GM18861 (cell line): ENCODE data around the gene TAS1R3.

Experiments used
- ATAC-seq: cut with Tn5 transposase; IDR thresholded peaks from one replicate; pipeline ENCODE4 v1.9.1; 2021; ENCODE audit not compliant: unreplicated experiment

Gene TAS1R3

DNA sequence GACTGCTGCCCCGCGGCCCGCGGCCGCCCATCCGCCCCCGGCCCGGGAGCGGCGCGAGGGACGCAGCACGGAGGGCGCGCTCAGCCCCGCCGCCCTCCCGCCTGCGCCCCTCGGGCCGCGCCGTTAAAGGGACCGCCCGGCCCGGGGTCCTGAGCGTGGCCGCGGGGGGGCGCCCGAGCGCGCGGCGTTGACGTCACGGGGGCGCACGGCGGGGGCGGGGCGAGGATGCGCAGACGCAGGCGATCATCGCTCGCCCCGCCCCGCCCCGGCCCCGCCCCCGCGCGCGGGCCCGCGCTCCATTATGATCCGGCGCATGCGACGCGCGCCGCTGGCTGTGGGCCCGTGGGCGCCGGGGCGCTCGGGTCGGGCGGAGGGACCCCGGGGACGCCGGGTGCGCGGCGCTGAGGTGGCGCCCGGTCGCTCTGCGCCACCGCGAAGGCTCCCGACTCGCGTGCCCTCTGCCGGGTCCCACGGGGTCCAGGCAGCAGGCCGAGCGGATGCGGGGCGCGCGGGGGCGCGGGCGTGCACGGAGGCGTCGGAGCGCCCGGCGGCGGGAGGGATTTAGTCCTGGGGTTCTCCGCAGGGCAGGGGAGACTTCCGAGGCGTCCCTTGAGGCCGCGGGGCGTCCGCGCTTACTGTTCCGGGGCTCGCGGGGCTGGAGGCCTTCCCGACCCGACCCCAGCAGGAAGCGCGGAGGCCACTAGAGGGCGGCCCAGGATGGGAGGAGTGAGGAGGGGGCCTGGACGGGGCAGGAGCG is 18.4 kb downstream of the TAS1R3 start, which contains the start of gene DVL1:
Gene DVL1 (minus strand): TSS at position 163 of the 757 bp plus-strand sequence. CDS start 353 bp downstream, outside the sequence.
- ATAC-seq: peak; percentile 50

DNA sequence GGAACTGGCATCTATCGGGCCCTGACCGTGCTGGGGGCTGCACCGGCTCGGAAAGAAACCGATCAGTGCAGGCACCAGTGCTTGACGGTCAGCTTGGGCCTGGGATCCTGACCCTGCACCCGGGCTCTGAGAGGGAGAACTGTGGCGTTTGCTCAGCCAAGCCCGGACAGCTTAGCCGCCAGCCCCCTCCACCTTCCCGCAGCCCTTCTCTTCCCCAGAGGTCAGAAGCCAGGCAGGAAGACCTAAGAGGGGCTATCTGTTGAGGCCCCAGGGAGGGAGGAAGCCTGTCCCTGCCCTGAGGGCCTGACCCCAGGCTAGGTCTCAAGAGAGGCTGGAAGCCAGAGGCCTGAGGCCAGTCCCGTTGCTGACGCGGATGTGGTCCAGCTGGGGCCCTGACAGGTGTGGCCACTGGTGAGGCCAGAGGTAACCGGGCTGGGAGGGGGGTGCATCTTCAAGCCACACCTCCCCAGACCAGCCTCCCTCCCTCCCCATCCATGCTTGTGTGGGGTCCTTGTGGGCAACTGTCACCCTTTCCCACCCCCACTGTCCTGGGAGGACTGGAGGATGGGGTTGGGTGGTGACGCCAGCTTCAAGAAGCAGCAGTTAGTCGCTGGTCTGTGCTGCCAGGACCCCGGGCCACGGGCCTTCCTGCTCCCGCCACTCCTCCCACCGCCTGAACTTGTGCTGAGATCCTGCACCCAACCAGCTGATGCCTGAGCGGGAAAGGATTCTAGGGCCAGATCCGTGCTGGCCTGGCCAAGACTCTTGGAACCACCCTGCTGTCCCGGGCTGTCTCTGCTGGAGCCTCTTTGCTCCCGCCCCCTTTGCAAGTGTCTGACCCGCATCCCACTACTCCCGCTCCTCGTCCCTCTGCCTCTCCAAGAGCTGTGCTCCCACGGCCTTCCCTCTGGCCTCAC is 20.7 kb downstream of the TAS1R3 start:
- no peak for ATAC-seq

DNA sequence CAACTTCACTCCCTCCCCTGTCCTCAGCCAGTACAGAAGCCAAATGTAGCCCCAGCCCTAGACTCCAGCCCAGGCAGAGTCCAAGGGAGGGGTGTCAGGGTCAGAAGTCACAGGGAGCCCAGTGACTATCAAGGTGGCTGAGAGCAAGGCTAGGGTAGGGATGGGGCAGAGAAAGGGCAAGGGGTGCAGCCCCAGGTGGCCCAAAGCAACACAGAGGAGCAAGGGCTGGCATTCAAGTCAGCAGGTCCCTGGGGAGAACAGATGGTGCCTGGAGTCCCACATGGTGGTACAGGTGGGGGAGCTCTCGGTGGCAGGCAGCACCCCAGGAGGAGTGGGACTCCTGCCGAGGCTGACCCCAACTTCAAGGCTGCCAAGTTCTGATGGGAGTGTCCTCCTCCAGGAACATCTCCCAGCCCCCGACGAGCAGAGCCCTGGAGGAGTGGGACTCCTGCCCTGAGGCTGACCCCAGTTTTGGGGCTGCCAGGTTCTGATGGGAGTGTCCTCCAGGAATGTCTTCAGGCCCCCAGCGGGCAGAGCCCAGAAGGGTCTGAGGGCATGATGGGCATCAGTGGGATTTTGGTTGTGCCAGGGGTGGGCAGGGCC is 21.8 kb downstream of the TAS1R3 start:
- ATAC-seq: no peak

DNA sequence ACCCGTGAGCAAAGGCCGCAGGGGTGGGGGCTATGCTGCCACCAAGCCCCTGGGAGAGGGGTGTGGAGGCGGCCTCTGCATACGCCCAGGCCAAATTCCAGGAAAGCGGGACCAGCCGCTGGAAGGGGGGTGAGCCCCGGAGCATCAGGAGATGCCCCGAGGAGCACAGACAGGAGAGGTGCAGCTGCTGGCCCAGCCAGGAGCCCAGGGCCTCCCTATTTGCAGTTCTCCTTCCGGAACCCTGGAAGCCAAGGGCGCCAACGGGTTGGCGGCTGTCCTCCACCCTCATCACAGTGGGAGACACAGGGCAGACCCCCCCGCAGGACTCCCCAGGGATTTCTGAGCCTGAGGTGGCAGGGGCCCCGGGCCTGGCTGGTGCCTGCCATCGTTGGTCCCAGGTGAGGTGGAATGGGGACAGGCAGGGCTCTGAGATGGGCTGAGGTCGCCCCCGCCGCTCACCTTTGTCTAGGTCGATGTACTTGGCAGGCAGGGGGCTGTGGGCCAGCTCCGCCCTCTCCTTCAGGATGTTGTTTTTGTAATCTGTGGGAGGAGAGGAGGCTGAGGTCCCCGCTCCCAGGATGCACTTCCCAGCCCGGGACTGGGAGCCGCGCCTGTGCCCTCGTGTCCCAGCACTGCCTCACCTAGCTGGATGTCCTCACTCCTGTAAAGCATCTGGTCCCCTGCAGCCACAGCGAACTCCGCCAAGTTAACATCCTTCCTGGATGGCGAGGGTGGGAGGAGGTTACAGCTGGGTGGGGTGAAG is 22.5 kb downstream of the TAS1R3 start:
- no peak for ATAC-seq

DNA sequence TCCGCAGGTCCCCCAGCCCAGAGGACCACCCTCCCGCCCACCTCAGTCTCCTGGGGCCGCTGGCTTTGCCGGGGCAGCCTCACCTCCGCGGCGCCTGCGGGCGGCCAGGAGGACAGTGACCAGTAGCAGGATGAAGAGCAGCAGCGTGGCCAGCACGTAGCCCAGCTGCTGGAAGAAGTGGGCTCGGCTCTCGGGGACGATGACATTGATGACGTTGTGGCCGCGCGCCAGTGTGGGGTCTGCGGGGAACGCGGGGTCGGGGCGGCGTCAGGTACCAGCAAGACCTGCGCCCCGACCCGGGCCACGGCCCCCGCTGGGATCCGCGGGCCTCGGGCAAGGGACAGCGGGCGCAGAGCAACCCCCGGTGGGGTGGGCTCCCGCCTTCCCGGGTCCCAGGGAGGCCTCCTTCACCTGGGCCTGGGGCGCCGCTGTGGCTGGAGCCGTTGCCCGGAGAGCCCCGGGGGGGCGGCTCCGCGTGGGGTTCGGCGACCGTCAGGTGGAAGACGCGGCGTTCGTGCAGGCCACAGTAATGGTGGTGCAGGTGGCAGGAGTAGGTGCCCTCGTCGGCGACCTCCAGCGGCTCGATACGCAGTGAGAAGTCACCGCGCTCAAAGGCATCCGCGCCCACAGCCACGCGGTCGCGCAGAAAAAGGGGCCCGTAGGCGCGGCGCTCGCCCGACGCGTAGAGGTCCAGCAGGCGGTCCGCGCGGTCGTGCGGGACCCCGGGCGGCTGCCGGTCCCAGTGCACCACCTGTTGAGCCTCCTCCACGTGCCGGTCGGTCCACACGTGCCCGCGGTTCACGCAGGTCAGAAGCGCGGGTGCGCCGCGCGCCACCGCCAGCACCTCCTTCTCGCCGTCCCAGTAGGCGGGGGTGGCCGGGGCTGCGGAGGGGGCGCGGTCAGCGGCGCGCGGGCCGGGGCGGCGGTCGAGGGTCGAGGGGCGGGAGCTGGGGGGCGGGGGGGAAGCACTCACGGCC is 23.5 kb downstream of the TAS1R3 start:
- no peak for ATAC-seq

DNA sequence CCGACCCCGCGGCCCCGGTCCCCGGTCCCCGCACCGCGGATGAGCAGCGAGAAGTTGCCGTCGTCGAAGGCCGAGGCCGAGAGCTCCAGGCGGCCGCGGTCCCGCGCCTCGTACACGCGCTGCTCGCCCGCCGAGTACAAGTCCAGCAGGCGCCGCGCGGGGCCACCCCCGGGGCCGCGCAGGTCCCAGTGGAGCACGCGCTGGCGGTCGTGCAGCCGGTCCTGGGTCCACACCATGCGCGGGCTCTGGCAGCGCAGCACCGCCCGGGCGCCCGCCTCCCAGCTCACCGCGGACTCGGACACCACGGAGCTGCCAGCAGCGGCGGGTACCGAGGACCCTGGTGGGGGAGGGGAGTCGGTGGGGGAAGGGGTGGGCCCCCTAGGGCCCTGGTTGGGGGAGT is 24.3 kb downstream of the TAS1R3 start:
- ATAC-seq: no peak

DNA sequence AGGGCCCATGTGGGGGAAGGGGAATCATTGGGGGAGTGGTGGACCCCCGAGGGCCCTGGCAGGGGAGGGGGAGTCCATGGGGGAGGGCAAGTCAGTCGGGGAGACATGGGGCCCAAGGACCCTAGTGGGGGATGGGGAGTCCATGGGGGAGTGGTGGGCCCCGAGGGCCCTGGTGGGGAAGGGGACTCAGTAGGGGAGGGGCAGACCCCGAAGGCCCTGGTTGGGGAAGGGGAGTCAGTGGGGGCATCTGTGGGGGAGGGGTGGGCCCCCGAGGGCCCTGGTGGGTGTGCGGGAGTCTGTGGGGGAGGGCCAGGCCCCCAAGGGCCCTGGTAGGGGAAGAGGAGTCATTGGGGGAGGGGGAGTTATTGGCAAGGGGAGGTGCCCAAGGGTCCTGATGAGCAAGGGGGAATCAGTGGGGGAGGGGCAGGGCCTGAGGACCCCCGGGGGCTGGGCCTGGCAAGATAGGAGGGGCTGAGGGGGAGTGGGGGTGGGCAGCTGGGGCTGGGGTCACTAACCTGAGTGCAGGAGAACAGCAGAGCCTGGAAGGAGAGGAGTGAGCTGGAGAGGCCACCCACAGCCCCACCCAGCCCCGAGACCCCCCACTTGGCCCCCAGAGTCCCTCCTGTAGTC is 25.2 kb downstream of the TAS1R3 start:
- ATAC-seq: no peak

DNA sequence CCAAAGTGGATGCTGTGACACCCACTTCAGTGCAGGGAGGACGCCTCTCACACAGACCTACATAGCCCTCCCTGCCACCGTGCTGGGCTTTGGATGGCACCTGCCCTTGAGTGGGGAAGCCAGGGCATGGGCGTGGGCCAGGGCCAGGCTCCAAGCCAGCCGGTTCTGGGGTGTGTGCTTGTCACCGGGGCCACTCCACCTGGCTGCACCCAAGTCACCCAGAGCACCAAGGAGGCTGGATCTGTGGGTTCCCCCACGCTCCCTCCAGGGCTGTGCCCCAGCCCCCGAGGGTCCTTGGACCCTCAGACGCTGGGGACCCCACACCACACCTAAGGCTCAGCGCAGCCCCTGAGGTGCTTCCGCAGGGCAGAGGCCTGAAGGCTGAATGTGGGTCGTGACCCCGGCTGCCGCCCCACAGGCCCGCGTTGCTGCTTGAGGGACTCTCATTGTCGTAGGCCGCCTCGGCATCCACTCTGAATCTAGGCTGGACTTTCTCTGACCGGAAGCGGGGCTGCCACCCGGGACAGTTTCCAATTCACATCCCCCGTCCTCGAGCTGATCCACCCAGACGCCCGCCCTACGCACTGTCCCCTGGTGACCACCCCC is 25.8 kb downstream of the TAS1R3 start:
- no peak for ATAC-seq

DNA sequence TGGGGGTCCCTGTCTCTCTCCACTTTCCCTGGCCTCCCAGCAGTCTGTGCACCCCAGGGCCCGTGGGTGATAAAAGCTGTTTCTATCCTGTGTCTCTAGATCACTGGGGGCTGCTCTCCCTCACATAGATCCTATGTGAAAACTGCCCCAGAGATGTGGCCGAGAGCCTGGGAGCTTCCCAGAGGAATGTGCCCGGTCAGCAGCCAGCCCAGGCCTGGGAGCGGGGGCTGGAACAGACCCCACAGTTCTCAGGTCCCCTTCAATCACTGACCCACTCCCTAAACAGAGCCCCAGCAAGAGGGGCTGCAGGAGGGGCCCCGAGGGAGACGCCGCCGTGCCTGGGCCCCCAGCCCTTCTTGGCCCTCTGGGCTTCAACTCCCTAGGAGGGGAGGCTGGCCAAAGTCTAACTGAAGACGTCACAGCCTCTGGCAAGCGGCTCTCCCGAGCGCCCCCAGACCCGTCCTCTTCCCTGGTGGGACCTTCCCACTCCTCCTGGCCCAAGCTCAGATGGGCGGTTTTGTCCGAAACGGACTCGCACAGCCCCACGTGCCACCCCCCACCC is 26.9 kb downstream of the TAS1R3 start:
- no peak for ATAC-seq

DNA sequence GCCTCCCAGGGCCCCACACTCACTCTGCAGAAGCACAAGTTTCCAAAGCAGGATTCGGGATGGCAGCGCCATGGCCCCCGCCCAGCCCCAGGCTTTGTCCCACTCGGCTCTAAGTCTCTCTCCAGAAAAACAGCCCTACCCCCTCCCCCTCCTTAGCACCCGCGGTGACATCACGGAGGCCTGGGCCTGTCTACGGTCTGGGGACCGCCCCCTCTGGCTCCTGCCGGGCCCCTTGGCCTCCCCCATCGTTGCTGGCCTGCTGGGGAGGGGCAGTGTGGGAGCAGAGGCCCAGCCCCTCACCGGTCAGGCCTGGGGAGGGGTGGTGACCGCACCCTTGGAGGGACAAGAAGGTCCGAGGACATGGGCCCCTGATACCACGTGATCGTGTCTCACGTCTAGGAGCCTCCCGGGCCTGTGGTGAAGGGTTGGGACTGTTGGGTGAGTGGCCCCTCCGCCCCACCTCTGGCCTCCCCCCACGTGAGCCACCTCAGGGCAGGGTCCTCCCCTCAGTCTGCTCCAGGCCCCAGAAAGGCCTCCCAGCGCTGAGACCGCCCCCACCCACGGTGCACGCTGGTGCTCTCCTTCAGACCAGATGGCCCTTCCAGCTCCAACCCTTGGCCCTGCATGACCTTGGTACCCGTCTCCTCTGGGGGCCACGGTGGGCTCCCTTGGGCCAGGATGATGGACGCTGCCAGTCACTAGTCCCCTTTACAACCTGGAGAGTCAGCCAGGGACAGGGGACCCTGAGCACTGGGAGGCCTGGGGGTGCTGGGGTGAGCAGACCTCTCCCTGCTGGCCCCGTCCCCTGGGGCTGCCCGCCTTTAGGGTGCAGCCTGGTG is 27.6 kb downstream of the TAS1R3 start, which contains the start of gene MXRA8:
Gene MXRA8 (minus strand): TSS at position 123 of the 839 bp plus-strand sequence. CDS start 51 bp downstream, at position 72.
- no peak for ATAC-seq

DNA sequence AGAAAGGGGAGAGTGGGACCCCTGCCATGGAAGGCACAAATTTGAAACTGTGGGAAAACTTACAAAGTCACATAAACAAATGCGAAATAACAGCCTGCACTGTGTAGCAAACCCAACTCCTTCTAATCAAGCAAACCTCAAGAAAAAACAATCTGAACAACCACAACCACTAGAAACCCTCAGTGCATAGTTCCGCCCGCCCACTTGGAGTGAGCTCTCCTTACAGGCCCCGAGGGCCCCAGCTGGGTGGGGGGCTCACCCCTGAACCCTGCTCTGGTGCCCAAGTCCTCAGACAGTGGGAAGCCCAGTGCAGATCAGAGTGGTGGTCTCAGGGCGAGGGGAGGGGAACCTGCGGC is 28.2 kb downstream of the TAS1R3 start:
- no peak for ATAC-seq

DNA sequence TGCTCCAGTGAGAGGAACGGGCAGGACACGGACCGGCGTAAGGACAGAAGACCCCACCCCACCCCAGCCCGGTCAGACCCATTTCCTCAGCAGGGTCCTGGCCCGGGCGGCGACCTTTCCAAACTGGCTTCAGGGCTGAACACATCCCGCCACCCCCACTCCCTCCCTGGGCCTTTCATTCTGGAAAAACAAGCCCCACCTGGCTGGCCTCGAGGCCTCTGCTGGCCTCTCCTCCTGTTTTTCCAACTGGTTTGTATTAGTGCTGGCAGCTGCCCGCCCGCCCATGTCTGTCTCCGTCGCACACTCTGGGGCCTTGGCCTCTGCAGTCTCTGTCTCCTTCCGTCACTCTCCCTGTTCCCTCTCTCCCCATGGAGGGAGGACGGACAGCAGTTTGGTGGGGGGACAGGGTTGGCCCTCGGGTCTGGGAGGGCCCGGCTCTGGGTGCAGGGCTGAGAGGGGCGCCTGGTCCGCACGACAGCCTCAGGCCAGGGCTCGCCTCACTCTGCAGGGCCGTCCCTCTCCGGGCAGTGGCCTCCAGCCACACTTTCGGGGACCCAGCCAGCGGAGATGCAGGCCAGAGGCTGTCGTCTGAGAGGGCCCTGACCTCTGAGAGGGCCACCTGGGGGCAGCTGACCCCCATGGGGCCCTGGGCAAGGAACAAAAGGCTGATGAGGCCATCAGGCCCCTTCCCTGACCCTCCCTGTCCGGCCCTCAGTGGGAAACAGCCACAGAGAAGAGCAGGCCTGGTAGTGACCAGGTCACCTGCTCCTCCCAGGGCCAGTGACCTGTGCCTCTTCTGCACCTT is 28.8 kb downstream of the TAS1R3 start:
- no peak for ATAC-seq

DNA sequence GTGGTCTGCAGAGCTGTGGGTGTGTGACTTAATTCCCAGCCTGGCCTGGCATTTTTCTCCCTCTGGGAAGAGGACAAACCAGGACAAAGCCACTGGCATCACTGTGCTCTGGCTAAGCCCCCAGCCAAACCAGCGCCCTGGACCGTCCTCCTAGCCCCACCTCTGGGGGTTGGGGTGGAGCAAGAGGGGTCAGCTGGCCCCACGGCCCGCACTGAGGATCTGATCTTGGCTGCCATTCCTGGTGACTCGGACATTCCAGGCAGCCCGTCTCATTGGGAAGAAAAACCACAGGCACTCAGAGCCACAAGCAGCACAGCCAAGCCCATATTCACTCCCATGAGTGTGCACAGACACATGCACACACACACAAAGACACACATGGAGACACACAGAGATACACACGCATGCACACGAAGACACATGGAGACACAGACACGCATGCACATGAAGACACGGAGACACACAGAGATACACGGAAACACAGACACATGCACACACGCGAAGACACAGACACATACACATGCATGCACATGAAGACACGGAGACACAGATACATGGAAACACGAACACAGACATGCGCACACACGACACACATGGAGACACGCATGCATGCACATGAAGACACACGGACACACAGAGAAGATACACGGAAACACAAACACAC is 29.6 kb downstream of the TAS1R3 start:
- no peak for ATAC-seq

DNA sequence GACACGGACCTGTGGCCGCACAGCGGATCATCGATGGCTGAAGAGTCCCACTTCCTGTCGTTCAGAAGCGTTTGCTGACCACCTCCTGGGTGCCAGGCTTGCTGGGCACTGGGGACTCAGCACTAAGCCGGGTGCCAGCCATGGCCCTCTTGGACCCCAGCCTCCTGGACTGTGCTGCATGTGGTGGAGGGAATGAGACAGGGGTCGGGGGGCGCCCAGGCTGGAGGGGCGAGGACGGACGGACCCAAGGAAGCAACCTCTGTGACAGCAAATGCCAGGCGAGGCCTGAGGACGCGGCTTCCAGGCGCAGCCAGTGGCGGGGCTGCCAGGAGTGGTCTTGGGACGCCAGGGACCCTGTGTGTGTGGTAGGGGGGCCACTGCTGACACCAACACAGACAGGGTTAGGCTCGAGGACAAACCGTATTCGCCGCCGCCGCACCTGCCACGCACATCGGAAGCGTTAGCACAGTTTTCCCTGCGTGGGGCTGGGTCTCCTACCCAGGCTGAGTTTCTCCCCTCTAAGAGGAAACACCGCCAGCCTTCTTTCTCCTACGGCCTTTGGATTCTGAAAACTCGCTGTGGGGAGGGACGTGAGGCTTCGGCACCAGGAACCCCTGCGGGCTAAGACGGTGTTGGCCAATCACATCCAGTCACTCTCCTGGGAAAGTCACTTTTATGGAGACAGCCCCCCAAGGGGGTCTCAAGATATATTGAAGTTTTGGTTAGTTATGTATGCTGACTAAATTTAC is 30.3 kb downstream of the TAS1R3 start:
- no peak for ATAC-seq

DNA sequence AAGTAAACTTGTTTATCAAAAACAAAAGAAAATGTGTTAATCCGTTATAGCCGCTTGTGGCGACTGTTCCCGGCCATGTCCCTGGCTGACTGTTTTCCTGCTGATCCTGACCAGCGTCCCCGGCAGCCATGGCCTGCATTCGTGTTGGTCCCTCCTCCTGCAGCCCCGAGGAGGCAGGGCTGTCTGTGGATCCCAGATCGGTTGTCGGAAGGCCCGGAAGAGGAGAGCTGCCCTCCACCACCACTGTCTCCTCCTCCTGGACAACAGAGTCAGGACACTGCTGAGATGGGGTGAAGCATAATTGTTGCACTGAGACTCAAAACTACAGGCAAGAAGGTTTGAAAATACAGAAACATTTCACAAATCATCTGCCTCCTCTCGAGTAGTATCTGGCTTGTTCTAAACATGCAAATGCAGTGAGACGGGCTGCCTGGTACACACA is 30.9 kb downstream of the TAS1R3 start:
- ATAC-seq: no peak
